ENCODE results near the gene FRY.

DNA sequence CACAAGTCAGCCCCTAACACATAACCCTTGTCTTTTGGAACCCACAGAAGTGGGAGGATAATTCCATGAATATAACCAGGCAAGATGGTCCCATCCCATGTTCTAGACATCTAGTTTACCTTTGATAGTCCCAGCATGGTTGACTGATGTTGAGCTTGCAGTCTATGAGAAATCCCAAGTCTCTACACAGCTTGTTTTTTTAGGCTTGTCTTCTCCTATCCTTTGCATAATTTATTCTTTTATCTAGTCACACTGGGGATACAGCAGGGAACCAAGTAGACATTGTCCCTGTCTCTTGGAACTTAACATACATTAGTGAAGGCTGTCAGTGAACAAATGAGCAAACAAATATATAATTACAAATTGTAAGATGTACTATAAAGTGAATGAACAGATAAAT, 19.6 kb upstream of the FRY start:
- TF ChIP-seq, protein P1, sequence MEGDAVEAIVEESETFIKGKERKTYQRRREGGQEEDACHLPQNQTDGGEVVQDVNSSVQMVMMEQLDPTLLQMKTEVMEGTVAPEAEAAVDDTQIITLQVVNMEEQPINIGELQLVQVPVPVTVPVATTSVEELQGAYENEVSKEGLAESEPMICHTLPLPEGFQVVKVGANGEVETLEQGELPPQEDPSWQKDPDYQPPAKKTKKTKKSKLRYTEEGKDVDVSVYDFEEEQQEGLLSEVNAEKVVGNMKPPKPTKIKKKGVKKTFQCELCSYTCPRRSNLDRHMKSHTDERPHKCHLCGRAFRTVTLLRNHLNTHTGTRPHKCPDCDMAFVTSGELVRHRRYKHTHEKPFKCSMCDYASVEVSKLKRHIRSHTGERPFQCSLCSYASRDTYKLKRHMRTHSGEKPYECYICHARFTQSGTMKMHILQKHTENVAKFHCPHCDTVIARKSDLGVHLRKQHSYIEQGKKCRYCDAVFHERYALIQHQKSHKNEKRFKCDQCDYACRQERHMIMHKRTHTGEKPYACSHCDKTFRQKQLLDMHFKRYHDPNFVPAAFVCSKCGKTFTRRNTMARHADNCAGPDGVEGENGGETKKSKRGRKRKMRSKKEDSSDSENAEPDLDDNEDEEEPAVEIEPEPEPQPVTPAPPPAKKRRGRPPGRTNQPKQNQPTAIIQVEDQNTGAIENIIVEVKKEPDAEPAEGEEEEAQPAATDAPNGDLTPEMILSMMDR (conservative IDR thresholded peaks at IDR 0.05; ENCODE audit: low read length): no peak
- TF ChIP-seq EZH2phosphoT487 (IDR thresholded peaks at IDR 0.05; ENCODE audit: borderline replicate concordance): no peak
